Bronchus fibroblast of lung (primary cell): ENCODE measurements around the gene CCKAR. TPM values are rescaled to one million over a fixed set of nuclear protein-coding genes. Genes with fewer than 3 reads are reported as not detected.

Source experiments
- total RNA-seq: library from RNA; depleted of rRNA; stranded (reverse); fragments of >200 nt; gene quantifications from 2 replicates; pipeline ENCODE4 v1.2.3, GENCODE V29; 2015

Gene CCKAR
- total RNA-seq: not detected in 2 replicates

GRCh38 chr4:26490111-26490959 lies at the start of gene CCKAR:
Gene CCKAR, minus strand, starts transcription at chr4:26490484. Its CDS starts 217 bp downstream, at chr4:26490267.

Other genes starting within 250 kb of the CCKAR start
- gene RBPJ, start 169.5 kb downstream of the CCKAR start, total RNA-seq: 42.5 and 54.3 TPM in 2 replicates
- gene TBC1D19, start 93.6 kb upstream of the CCKAR start, total RNA-seq: 10.4 and 11.1 TPM in 2 replicates